GM18870 (cell line): ENCODE results near the gene SEC14L1.
"Not testable (repeated sequence)": the region's sequence is repeated elsewhere in the genome, so short reads cannot be mapped to it uniquely, and the experiment has no call there.

ENCODE experiments used
- ATAC-seq: cut with Tn5 transposase; IDR thresholded peaks from one replicate; pipeline ENCODE4 v1.9.1; 2021; ENCODE audit warnings: moderate library complexity; ENCODE audit not compliant: unreplicated experiment

Gene SEC14L1

DNA sequence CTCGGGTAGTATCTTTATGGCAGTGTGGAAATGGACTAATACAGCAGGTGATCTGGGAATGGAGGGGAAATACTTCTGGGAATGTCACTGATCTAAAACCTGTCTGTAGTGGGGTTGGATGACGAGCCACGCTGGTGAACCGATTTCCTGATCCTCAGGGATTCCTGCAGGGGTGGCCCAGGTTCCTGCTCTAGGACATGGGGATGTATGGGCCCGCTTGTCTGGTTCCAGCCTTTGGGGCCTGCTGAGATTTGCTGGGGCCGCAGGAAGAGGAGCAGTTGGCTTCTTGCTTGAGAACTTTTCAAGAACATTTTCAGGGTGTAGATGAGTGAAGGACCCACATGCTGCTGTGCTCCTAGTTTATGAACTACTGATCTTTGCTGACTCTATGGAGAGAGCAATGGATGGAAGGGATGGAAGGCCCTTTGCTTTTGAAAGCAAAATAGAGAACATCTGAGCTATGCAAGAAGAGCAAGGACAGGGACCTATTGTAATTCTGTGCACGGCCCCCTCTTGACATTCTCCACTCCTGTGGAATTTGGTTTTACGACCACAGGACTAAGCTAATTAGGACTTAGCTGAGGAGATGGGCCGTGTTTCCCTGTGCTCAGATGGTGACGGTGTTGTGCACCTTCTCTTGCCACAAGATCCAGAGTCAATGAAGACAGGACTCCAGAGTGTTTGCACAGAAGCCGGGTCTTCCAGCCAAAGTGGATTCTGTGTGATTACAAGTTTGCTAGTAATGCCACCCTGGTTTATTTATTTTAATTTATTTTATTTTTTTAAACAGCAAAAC, 90.5 kb downstream of the SEC14L1 start:
- ATAC-seq, result no peak

GRCh38 chr17:77233127-77233526, 92.4 kb downstream of the SEC14L1 start:
- ATAC-seq, result no peak

DNA sequence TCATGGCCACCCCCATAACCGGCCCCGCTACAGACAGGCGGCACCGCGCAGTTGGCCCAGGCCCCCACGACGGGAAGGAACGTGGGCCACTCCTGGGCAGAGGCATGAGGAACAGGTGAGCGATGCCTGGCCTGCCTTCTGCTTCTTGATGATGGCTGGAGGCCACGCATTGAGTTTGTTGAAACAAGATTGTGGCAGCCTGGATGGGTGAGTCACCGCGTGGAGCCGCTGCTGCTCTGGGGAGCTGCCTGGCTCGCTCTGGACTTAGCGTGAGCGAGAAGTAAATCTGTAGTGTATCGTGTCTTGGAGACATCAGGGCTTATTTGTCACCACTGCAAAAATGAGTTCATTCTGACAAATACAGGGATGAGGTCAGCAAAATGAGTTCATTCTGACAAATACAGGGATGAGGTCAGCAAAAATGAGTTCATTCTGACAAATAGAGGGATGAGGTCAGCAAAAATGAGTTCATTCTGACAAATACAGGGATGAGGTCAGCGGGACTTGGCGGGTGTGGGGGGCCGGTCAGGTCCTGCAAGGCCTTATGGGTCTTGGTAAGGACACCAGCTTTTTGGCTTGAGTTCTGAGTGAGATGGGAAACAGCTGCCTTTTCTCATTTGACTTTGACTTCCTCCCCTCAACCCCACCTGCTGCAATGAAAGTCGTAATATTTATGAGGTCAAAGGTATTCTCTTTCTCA, 93.0 kb downstream of the SEC14L1 start:
- no peak for ATAC-seq

GRCh38 chr17:77234695-77235094, 93.9 kb downstream of the SEC14L1 start:
- no peak for ATAC-seq

DNA sequence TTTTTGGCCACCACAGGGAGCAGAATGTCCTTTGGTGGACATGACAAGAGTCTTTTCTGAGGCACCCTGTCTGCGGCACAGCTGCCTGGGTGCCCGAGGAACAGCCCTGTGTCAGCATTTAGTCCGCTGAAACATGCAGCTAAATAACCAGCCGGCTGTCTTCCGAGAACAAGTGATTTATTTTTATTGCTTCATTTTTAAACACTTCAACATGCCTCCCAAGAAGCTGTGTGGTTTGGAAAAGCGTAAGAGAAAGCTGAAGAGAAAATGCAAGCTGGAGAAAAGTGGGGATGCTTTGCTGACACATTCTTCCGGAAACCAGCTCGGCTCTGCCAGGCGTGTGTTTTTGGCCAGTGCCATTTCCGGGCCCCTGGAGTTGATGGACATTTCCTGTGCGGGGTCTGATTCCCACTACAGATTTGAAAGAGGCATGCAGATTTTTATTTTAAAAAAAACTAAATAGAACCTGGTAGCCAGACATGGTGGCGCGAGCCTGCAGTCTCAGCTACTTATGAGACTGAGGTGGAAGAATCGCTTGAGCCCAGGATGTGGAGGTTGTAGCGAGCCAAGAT, 94.7 kb downstream of the SEC14L1 start:
- no peak for ATAC-seq

GRCh38 chr17:77237232-77238008, 96.7 kb downstream of the SEC14L1 start:
- no peak for ATAC-seq

DNA sequence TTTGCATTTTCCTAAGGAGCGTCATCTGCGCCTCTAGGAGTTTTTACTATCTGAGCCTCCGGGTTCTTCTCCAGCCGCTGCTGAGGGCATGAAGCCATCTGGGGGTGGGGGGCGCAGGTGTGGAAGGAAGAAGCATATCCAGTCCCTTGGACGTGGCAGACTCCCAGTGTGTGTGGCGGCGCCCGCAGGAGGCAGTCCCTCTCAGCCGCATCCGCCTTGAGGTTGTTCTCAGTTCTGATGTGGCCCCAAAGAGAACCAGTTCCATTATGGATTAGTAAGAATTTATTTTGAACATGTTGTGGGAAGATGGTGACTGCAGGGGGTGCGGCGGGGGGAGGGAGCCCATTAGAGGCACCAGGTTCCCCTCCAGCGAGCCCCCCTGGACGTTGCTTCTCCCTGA, 100.2 kb downstream of the SEC14L1 start:
- no peak for ATAC-seq

DNA sequence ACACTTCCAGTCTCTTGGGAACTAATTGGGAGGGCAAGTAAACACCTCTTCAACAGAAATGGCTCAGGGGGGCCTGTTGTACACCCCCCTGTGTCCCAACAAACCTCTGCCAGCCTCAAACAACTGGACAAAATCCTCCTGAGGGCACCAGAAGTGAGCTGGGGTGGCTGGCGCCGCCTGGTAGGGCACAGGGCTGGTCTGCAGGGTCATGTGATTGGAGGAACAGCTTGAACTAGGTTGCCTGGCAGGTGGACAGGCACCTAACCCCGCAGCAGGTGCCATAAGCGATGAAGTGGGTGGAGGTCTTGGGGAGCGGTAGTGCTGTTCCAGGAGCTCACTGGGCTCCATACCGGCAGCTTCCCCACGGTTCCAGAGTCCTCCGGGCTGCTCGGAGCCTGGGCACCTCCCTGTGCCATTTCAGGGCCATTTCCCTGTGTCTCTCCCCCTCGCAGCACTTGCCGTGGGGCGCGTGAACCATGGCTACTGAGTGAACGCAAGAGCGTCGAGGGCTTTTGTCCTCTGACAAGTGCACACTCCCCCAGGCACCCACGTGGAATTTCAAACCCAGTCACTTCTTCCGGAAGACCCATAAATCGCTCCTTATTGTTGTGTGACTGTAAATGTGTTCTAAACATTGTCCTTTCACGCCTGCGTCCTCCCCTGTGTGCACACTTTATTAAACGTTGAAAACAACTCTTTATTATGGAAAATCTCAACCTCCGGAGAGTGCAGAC, 101.5 kb downstream of the SEC14L1 start:
- no peak for ATAC-seq

- peak; percentile 51 for ATAC-seq
Measured at GRCh38 chr17:77245162-77245926, 104.6 kb downstream of the SEC14L1 start.

DNA sequence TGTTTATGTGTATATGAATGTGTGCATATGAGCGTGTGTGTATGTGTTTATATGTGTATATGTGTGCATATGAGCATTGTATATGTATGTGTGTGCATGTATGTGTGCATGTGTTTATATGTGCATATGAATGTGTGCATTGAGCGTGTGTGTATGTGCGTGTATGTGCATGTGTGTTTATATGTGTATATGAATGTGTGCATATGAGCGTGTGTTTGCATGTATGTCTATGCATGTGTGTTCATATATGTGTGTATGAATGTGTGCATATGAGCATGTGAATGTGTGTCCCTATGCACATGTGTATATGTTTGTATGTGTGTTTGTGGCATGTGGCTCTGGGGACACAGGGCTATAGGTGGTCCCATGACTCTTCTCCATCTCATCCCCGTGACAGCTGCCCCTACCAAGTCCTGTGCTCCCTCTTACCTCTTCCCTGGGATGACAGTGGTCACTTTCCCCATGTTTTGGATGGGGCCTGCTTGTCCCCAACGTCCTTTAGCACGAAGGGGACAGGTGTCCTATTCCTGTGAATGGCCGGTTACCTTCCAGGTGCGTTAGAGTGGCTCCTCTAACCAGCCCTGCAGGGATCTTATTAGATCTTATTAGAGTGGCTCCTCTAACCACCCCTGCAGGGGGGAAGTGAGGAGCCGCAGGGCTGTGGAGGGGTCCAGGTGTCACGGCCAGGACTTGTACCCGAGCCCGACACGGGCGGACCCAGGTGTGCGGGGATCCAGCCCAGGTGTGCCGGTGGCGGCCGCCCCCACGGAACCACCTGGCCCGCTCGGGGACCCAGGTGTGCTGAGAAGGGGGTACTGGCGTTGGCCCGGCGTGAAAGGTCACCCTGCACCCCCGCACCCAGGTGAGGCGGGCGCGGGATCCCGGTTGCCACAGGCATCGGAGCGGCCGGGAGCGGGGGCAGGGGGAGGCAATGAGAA, 105.6 kb downstream of the SEC14L1 start:
- no peak for ATAC-seq

DNA sequence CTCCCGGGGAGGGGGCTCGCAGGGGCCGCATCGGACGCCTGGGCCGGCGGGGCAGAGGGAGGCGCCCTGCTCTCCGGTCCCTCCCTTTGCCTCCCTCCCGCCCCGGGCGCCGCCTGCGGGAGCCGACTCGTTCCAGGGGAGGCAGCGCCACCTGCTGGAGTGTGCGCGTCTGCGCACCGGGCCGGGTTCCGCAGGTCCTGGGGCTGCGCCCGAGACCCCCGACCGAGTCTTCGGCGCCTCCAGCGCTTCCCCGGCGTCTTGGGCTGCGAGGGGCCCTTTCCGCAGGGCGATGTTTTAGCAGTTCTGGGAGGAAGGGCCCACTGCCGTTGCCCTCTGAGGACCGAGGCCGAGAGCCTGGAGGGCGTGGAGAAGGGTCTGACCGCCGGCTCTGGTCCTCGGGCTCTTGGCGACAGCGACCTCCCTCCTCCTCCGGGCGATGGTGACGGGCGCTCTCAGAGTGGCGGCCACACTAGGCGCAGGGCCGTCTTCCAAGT, 106.3 kb downstream of the SEC14L1 start:
- no peak for ATAC-seq

- ATAC-seq, result no peak
Measured at GRCh38 chr17:77247609-77248008, 106.8 kb downstream of the SEC14L1 start.

DNA sequence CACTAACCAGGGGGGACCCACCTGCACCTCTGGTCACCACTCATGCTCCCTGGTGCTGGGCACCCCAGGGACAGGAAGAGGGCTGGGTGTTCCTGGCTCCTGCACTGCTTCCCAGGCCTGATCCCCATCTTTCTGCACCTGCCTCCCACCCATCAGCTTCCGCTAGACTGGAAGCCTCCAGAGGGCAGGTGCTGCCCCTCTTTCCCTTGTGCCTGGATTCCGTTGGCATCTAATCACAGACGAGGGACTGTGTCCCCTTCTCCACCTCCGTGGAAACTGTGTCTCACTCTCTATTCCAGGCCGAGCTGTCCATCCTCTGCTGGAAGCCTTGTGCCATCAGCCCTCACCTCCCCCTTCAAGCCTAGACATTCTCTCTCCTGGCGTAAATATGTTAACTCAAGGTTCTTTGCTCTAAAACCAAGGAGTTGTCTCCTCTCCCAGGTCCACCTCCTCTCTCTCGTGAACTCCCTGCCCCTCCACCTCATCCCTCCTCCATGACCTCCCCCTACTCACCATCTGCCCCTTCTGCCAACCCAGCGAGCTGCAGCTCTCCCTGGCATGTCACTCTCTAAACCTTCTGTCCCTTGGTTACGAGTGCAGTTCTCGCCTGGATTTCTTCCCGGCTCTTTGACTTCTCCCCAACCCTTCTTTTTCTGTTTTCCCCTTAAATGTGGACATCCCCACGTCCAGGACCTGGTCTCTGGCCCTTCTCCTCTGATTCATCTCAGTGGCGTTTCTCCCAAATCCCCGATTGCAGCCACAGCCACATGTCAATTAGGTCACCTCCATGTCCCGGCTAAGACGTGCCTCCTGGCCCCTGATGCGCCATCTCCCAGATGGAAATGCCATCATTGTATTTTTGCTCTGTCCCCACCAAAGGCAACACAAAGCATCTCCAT, 107.7 kb downstream of the SEC14L1 start:
- ATAC-seq, result no peak

- no peak for ATAC-seq
Measured at GRCh38 chr17:77251622-77252183, 110.9 kb downstream of the SEC14L1 start.

GRCh38 chr17:77252306-77252705, 111.5 kb downstream of the SEC14L1 start:
- not testable (repeated sequence) for ATAC-seq

- ATAC-seq, result no peak
Measured at GRCh38 chr17:77253611-77254051, 112.9 kb downstream of the SEC14L1 start.
